ENCODE data around the gene CORO7.

Gene CORO7

GRCh38 chr16:4382795-4383357 lies 33.5 kb downstream of the CORO7 start:
- DNase-seq (ENCODE audit: low read depth), result no peak
- no peak overlapping the region for H3K4me3 ChIP-seq (ENCODE audit: low read depth, low read length)
- no peak for TF ChIP-seq CTCF (IDR thresholded peaks at IDR 0.05; ENCODE audit: insufficient read depth, low read depth, low read length, missing control alignments)

- no peak overlapping the region for H3K4me3 ChIP-seq (ENCODE audit: low read depth, low read length)
- no peak for TF ChIP-seq CTCF (IDR thresholded peaks at IDR 0.05; ENCODE audit: insufficient read depth, low read depth, low read length, missing control alignments)
- DNase-seq (ENCODE audit: low read depth), result no peak
Measured at GRCh38 chr16:4381935-4382794, 34.2 kb downstream of the CORO7 start.

GRCh38 chr16:4381072-4381934 lies 35.1 kb downstream of the CORO7 start:
- no peak overlapping the region for H3K4me3 ChIP-seq (ENCODE audit: low read depth, low read length)
- no peak for DNase-seq (ENCODE audit: low read depth)
- no peak for TF ChIP-seq CTCF (IDR thresholded peaks at IDR 0.05; ENCODE audit: insufficient read depth, low read depth, low read length, missing control alignments)

- H3K4me3 ChIP-seq (ENCODE audit: low read depth, low read length), result no peak overlapping the region
- DNase-seq (ENCODE audit: low read depth), result no peak
- no peak for TF ChIP-seq CTCF (IDR thresholded peaks at IDR 0.05; ENCODE audit: insufficient read depth, low read depth, low read length, missing control alignments)
Measured at GRCh38 chr16:4380119-4381063, 36.0 kb downstream of the CORO7 start.

GRCh38 chr16:4378999-4379690 lies 37.3 kb downstream of the CORO7 start:
- no peak overlapping the region for H3K4me3 ChIP-seq (ENCODE audit: low read depth, low read length)
- TF ChIP-seq CTCF (IDR thresholded peaks at IDR 0.05; ENCODE audit: insufficient read depth, low read depth, low read length, missing control alignments), result no peak
- DNase-seq (ENCODE audit: low read depth), result no peak
